ENCODE data around the gene RNF225. TPM values are rescaled to one million over a fixed set of nuclear protein-coding genes. Genes with fewer than 3 reads are reported as not detected.
A peak's percentile ranks its signal among the peaks of the same experiment; 100 is the strongest.

Gene RNF225
- total and polyA plus RNA-seq, 2 of the 13 experiments (the other 11 are each of a cell fraction or from before 2014, with no cell fraction given) = not detected

- no peak for TF ChIP-seq IRF9 (CRISPR knock-in tag; IDR thresholded peaks at IDR 0.05; ENCODE audit: borderline replicate concordance)
- peak; percentile 48; the same call in 1 of the 2 replicates for TF ChIP-seq ZNF589 (CRISPR knock-in tag; conservative IDR thresholded peaks at IDR 0.05)
- peak; percentile 43 for TF ChIP-seq RBM39 (IDR thresholded peaks at IDR 0.05; ENCODE audit: low read depth, low read length, poor library complexity, severe bottlenecking)
- no peak for TF ChIP-seq RNF219 (CRISPR knock-in tag; IDR thresholded peaks at IDR 0.05)
- TF ChIP-seq NR3C1 (CRISPR knock-in tag; IDR thresholded peaks at IDR 0.05) = no peak
- no peak for TF ChIP-seq FOXM1 (CRISPR knock-in tag; IDR thresholded peaks at IDR 0.05)
- TF ChIP-seq SOX13 (IDR thresholded peaks at IDR 0.05) = no peak
- no peak for TF ChIP-seq SOX13 (CRISPR knock-in tag; conservative IDR thresholded peaks at IDR 0.05 in 1 of 2, IDR thresholded peaks at IDR 0.05 in 1 of 2)
- TF ChIP-seq HNRNPH1 (optimal IDR thresholded peaks at IDR 0.05; ENCODE audit: low read depth, low read length) = no peak
- TF ChIP-seq MEIS1 (CRISPR knock-in tag; IDR thresholded peaks at IDR 0.05; ENCODE audit: borderline replicate concordance) = no peak
- no peak for TF ChIP-seq ATF7-NPFF (CRISPR knock-in tag; IDR thresholded peaks at IDR 0.05; ENCODE audit: low read depth)
- TF ChIP-seq ZBTB7B (CRISPR knock-in tag; IDR thresholded peaks at IDR 0.05) = peak; percentile 20; the same call in 1 of the 2 replicates
These were observed 12.2 kb downstream of the RNF225 start (continued) for GRCh38 chr19:58407658-58408151.
